HG02571 (cell line): ENCODE data around the gene DOCK3.
"Not testable (repeated sequence)": the region's sequence is repeated elsewhere in the genome, so short reads cannot be mapped to it uniquely, and the experiment has no call there.

Experiments
- ATAC-seq: cut with Tn5 transposase; IDR thresholded peaks from one replicate; pipeline ENCODE4 v1.9.1; 2021; ENCODE audit warnings: mild to moderate bottlenecking, moderate library complexity; ENCODE audit not compliant: unreplicated experiment

The DOCK3 gene

DNA sequence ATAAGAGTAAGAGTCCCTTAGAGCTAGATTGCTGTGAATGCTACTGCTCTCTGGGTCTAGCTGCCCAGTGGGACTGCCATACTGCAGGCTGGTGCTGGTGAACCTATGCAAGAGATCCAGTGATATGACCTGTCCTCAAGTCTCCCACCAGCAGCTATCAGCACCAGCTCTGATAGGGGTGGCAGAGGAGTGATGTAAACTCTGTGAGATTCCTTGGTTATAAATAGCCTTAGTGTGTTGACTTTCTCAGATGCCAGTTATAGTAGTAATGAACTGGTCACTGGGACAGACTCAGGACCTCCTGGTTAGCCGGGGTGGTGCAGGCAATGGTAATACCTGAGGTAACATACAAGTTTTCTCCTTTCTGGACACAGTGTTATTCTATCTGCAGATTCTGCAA is 515.5 kb downstream of the DOCK3 start:
- no peak for ATAC-seq

DNA sequence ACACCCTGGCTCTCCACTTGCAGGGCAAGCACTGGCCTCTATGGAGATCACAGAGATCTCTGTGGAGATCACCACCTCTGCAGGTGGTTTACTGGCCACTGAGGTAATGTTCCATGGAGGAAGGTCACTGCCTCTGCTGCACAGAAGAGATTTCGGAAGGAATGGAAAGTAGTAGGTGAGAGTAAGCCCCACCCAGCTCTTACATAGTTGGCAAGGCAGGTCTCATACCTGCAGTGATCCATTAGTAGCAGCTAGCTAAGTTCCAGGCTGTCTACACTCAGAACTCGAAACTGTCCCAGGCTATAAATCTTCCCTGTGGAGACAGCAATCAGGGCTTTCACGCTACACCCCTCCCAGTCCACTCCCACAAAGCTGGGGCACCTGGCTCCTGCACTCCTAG is 516.1 kb downstream of the DOCK3 start:
- ATAC-seq: no peak

DNA sequence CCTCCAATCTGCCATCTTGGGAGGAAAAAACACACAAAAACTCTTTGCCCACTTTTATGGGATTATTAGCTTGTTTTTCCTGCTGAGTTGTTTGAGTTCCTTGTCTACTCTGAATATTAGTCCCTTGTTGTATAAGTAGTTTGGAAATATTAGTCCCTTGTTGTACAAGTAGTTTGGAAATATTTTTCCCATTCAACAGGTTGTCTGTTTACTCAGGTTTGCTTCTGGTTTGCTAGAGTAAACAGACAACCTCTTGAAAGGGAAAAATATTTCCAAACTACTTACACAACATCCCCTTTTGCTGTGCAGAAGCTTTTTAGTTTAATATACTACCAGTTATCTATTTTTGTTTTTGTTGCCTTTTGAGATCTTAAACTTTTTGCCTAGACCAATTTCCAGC is 517.0 kb downstream of the DOCK3 start:
- ATAC-seq: no peak

DNA sequence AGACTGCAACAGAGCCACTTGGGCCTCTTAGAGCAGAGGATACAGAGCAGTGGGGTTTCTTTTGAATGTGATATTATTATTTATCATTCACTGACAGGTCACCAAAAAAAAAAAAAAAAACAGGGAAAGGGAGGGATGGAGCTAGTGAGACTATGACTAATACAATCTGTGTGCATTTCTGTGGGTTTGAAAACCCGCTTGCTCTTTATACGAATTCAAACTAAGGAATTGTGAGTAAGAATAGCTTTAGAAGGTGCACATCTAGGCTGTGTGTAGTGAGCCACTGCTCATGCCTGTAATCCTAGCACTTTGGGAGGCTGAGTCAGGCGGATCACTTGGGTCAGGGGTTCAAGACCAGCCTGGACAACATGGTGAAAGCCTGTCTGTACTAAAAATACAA is 523.8 kb downstream of the DOCK3 start:
- no peak for ATAC-seq

DNA sequence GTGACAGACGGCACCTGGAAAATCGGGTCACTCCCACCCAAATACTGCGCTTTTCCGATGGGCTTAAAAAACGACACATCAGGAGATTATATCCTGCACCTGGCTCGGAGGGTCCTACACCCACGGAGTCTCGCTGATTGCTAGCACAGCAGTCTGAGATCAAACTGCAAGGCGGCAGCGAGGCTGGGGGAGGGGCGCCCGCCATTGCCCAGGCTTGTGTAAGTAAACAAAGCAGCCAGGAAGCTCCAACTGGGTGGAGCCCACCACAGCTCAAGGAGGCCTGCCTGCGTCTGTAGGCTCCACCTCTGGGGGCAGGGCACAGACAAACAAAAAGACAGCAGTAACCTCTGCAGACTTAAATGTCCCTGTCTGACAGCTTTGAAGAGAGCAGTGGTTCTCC is 524.6 kb downstream of the DOCK3 start:
- not testable (repeated sequence) for ATAC-seq

DNA sequence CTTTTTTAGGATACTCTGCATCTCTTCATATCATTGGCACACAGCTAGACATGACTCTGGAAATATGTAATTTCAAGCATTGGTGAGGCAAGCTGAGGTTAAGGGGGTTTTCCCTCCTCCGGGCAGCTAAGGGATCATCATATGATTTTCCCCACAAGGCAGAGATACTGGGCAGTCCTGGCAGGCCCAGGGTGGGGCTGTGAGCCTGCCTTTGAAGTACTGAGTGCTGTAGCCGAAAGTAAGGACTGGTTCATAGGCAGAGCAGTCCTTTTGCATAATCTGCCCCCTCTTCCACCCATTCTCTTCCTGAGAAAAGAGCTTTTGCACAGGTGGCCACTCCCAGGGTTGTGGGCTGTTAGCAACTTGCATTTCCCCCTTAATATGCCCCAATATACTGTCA is 541.6 kb downstream of the DOCK3 start:
- no peak for ATAC-seq

DNA sequence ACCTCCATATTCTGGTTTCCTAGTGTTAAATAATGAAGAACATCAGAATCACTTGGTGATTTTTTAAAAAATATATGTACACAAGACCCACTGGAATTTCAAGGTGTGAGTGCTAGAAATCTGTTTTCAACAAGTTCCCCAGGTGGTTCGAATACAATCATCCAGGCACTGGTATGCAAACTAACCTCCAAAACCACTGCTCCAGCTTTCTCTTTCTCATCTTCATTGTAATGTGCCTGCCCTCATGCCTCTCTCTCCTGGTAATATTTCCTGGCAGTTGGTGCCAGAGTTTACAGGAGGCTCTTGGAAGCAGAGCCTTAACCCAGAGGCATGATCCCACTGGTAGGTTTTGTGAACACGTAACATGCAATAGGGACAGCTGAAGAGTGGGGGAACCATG is 547.2 kb downstream of the DOCK3 start:
- no peak for ATAC-seq

DNA sequence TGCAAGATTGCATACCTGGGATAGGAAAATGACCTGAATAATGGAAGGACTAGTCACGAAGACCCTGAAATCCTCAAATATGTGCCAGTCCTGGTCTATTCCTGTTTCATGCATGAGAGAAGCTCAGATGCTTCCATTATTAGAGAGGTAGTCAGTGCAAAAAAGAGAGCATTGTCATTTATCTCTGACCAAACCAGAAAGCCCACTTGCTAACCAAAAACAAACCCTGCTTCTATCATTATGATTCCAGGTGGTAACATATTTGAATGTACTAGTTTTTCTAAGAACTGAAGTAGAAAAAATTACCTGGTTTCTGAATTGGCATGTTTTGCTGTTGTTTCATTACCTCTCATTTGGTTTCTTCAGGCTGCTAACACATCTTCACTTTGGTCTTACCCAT is 549.6 kb downstream of the DOCK3 start:
- no peak for ATAC-seq

DNA sequence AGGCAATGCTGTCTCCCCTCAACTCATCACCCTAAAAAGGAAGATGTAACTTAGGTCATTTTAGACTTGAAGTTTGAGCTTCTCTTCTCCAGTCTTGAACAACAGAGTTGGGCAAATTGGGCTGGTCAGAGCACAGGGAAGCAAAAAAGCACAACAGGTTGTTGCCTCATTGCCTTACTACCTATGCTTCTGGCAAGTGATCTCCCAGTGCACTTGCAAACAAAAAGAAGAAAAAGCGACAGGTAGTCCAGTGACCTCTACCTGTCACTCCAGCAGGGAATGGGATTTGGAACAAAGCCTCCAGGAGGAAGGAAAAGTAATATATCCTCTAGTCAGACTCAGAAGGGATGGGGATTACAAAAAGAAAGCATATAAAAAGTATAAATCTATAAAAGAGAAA is 550.1 kb downstream of the DOCK3 start:
- no peak for ATAC-seq

DNA sequence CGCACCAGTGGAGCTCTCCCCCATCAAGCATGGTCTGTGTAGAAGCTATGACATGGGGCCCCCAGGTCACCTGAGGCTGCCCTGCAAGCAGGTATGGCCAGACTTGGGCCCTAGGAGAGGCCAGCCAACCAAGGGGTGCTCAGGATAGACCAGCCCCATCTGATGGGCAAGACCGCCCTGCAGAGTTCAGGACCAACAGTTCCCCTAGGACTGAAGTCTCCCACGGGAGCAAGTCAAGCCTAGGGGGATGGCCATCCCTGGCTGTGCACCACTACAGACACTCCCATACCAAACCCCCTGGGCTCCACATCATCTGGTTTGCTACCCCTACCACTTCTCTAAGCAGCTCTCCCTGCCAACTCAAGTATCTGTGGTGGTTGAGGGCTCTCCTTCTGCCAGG is 568.2 kb downstream of the DOCK3 start:
- ATAC-seq: no peak

DNA sequence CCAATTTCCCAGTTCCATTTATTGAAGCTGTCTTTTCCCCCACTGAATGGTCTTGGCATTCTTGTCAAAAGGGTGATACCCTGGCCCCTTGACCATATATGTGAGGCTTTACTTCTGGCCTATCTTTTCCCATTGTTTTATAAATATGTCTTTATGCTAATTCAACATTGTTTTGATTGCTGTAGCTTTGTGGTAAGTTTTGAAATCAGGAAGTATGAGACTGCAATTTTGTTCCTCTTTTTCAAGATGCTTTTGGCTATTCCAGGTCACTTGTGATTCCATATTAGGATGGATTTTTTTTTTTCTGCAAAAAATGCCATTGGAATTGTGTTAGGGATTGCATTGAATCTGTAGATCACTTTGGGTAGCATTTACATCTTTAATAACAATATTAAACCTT is 569.2 kb downstream of the DOCK3 start:
- no peak for ATAC-seq

DNA sequence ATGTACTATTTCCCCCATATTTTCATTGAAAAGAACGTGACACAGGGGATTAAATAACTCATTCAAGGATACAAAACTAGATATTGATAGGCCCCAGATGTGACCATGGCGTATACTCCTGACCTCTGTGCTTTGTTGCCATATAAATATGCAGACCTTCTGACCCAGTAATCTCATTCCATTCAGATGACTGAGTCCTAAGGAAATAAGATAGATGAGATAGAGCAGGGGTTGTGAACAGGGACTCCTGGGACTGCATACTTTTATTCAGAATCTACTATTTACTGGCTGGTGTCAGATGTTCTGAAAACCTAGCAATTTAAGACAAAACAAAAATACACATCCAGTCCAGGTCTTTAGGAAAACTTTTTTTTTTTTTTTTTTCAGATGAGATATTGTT is 571.1 kb downstream of the DOCK3 start:
- ATAC-seq: no peak

DNA sequence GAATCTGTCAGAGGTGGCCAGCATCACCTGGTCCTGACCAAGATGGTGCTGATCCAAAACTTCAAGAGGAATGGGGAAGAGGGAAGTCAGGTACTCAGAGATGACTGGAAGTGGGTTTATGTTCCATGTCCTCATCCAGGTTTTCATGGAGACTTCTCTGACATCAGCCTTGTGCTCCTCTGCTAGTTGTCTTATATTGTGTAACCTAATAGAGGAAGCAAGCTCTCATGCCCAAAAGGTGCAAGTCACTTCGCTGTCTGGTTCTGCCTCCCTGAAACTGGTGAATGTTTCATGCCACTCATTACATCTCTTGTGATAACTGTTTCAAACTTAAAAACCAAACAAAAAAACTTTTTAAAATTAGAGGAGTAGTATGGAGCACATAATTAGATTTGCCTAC is 583.1 kb downstream of the DOCK3 start:
- no peak for ATAC-seq

DNA sequence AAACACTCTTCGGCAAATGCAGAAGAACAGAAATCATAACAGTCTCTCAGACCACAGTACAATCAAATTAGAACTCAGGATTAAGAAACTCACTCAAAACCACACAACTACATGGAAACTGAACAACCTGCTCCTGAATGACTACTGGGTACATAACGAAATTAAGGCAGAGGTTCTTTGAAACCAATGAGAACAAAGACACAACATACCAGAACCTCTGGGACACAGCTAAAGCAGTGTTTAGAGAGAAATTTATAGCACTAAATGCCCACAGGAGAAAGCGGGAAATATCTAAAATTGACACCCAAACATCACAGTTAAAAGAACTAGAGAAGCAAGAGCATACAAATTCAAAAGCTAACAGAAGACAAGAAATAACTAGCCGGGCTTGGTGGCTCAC is 589.4 kb downstream of the DOCK3 start:
- not testable (repeated sequence) for ATAC-seq

DNA sequence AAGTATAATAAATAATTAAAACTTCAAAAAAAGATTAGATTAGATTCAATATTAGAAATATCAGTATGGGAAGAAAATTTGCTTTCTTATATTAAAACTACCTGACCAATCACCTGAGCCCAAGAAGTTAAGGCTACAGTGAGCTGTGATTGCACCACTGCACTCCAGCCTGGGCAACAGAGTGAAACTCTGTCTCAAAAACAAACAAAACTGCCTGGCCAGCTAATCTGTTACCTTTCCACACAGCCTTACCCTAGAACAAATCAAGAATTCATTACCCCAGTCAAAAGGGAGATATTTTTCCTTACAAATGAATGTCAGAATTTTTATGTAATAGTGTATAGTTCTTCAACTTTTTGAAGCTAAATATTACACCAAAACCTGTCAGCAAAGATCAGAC is 593.4 kb downstream of the DOCK3 start:
- ATAC-seq: no peak

DNA sequence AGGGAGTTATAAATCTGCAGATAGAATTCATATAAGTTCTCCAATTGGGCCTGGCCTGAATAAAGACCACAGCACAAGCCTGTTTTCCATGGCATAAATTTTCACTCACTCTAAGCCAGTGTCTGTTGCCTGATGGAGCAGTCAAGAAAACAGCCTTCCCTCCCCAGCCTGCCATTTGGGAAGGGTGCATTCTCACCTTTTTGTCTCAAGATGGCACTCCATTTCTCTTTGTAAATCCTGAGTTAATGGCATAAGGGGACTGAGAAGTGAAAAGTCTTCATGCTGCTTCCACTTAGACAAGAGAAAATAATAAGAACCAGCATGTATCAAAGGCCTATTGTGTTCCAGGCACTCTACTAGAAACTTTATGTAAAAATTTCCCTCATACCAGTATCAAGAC is 594.7 kb downstream of the DOCK3 start:
- no peak for ATAC-seq

DNA sequence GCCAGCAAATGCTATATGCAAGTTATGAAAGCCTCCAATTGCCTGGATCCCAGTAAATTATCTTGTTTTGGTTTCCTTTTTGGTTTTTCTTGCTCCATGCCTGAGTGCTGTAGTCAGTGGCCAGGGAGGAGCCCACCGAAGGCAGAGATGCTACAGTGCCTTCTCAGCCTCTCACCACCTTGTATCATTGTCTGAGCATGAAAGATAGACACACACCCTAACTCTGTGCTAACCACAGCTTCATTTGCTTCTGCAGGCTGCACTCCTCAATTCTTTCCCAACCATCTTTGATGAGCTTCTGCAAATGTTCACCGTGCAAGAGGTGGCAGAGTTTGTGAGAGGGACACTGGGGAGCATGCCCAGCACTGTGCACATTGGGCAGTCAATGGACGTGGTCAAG is 595.8 kb downstream of the DOCK3 start:
- ATAC-seq: no peak

DNA sequence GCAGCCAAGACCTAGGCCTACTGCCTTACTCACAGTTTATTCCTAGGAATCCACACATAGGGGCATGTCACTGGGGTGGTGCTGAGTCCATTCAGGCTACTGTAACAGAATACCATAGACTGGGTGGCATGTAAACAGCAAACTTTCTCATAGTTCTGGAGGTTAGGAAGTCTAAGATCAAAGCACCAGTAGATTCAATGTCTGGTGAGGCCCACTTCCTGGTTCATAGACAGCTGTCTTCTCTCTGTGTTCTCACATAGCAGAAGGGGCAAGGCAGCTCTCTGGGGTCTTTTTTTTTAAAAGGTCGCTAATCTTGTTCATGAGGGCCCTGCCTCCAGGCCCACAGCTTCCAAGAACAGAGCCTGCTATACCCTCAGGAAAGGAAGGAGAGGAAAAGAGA is 596.4 kb downstream of the DOCK3 start:
- ATAC-seq: no peak

DNA sequence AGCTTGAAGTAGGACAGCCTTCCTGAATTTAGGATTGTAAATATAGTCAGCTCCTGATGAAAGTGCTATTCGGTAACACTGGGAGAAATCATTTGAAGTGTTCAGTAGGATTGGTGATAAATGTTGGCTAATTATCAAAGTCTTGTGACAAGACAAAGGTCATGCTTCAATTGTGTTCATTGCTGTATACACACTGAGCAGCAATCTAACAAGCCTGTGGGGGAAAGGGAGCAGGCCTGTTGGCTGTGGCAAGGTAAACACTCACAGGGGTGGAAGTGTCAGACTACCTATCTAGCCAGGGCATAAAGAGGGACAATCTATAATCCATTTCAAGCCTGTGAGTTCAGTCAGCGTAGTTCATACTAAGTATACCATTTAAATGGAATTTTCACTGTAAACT is 599.3 kb downstream of the DOCK3 start:
- no peak for ATAC-seq

DNA sequence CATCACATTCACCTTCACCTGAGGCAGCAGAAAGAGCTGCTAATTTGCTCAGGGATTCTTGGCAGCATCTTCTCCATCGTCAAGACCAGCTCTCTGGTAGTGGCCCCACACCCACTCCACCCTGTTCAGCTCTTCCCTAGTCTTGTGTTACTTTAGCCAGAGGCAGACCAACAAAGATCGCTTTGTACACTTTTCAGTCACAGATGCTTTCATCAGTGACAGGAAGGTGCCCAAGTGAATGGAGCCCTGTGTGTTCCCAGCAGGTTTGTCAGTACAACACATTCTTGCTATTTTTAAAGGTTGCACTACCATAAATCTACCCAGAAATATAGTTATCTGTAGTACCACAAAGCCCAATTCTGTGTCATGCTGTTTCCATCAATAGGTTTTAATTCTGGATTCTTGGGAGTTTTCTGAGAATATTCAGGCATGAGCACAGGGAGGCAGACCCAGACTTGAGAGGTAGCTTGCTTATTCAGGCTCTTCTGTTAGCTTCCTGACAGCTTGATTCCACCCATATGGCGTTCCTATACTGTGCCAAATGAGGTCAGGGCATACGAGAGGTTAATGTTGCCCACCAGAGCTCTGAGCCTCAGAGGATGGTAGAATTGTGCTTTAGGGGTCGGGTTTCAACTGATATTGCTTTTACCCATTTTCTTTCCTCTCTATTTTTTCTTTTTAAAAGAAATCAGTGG is 600.5 kb downstream of the DOCK3 start:
- ATAC-seq: no peak

DNA sequence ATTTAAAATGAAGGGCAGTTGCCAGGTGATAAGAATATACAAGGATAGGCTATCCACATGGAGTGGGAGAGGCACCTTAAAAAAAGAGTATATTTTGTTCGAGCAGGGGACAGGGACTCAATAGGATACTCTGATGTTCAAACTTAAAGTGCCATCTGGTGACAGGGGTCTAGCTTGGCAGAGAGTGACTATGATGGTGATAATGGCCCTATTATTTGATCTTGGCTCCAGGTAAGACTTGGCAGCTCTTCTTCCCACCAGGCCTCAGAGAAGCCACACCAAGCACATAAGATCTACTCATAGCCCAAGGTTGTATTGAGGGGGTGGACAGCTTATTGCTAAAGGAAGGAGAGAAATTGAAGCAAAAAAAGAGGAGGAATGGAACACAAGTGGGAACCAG is 601.3 kb downstream of the DOCK3 start:
- ATAC-seq: no peak

DNA sequence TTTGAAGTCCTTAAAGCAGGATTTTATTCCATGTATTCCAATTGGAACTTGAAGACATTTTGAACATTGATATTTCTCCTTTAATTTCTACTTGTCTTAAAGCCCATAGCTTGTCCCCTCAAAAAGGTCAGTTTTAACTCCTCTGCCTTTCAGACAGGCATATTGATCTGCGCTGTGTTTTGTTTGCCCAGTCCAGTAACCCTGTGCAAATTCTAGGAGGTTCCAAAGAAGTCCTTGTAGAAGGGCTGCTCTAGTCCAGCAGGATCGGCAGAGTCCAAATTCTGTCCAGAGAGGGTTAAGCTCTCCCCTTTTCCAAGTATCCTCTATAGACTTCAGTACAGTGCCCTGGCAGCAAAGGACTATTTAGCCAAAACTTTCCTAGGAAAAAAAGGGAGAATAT is 604.7 kb downstream of the DOCK3 start:
- ATAC-seq: no peak

DNA sequence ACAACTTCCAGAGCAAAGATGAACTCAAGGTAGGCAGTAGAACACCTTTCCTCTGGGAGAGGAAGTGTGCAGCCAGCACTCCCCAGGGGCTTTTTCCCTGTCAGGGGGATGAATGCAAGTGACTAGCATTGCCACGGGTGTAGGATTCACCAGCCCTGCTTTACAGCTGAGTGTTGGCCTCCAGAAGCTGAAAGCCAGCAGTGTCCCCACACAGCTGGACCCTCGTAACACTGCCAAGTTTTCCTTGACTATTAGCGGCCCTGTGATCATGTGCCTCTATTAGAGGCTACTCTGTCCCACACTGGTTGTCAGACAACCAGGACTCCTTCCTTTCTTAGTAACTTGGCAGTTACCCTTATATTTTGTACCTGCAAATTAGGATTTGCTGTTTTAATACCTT is 605.4 kb downstream of the DOCK3 start:
- no peak for ATAC-seq

DNA sequence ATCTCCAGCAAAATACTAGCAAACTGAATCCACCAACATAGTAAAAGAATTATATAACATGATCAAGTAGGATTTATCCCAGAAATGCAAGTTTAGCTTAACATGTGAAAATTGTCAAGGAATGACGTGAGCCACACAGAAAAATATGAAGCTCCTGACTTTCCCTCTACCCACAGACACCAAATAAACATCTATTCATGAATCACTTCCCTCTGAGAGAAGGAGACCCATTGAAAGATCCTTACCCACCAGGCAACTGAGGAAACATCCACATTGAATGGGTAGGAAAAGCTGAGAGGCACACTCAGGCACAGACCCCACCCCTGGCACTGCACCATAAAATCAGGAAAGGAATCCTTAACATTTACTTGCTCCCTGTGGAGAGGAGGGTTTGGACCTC is 608.2 kb downstream of the DOCK3 start:
- no peak for ATAC-seq
